Aorta (tissue), 5 donors: Measurements from ENCODE around the gene DYSF. TPM values are rescaled to one million over a fixed set of nuclear protein-coding genes. Genes with fewer than 3 reads are reported as not detected.

Experiments used
- ATAC-seq: fragments of 200-7000 bp; cut with Tn5 transposase; one replicate; pipeline ENCODE4 v1.9.1; 2022; ENCODE audit warnings: moderate library complexity; ENCODE audit not compliant: low FRiP score
- DNase-seq, 2 donors: peaks; one replicate each; pipeline ENCODE4 v3.0.0-alpha.2; 2020
- H3K27ac ChIP-seq, 2 donors: one replicate each; pipeline ENCODE4 v1.5.1; 2013; ENCODE audit warnings: low read length in 2 of 2, mild to moderate bottlenecking in 2 of 2, moderate library complexity in 2 of 2, control low read depth in 1 of 2, inconsistent platforms in 1 of 2, low read depth in 1 of 2
- H3K27me3 ChIP-seq, 2 donors: one replicate each; pipeline ENCODE4 v1.6.1; 2013; ENCODE audit warnings: control low read depth in 1 of 2, low read length in 1 of 2, mild to moderate bottlenecking in 1 of 2, moderate library complexity in 1 of 2; ENCODE audit not compliant: insufficient read depth in 2 of 2, control insufficient read depth in 1 of 2
- H3K36me3 ChIP-seq, 2 donors: one replicate each; pipeline ENCODE4 v1.6.1; 2013; ENCODE audit warnings: control low read depth in 1 of 2, low read length in 1 of 2, mild to moderate bottlenecking in 1 of 2; ENCODE audit not compliant: insufficient read depth in 2 of 2, control insufficient read depth in 1 of 2
- H3K4me1 ChIP-seq, 2 donors: one replicate each; pipeline ENCODE4 v1.6.1; 2013; ENCODE audit warnings: low read length in 2 of 2, control low read depth in 1 of 2, mild to moderate bottlenecking in 1 of 2, moderate library complexity in 1 of 2; ENCODE audit not compliant: insufficient read depth in 2 of 2, control insufficient read depth in 1 of 2
- H3K4me3 ChIP-seq, 2 donors: one replicate each; pipeline ENCODE4 v1.5.1; 2013; ENCODE audit warnings: low read length in 2 of 2, control low read depth in 1 of 2, mild to moderate bottlenecking in 1 of 2
- H3K9me3 ChIP-seq: one replicate; pipeline ENCODE4 v1.6.1; 2013; ENCODE audit warnings: mild to moderate bottlenecking, low read length; ENCODE audit not compliant: control insufficient read depth
- WGBS, 2 donors: extraction: QIAGEN DNeasy Blood & Tissue Kit; methylation state at CpG; one replicate each; pipeline ENCODE4 v1.1.7; 2013; 5-methylcytosine and 5-hydroxymethylcytosine counted together
- intact Hi-C, 2 donors: fragments of 100-400 bp; cut with DNase I; formaldehyde crosslinking; loops; one replicate each; pipeline versions ENCODE4 v1.14.2 to v1.15.0; 2022
- polyA plus RNA-seq, 2 donors: library from polyadenylated mRNA; stranded (reverse); fragments of 200-250 nt; gene quantifications; one replicate each; pipeline ENCODE4 v1.2.3, GENCODE V29; 2013
- total RNA-seq, 2 donors: library from RNA; stranded (reverse); fragmentation: NEBNext Ultra II Directional; extraction: Animal tissue kit (Norgen Biotek cat#: 25700); gene quantifications; one replicate each; pipeline ENCODE4 v1.2.1, GENCODE V29; 2021
- donor health status: healthy with polysubstance abuse.
- donor health status: Bipolar disorder and iron deficiency.
- donor health status: DM: no; HTN: no; CAD: no.
- donor health status: DM: no; HTN: no; CAD: no.
- donor health status: DM: yes; HTN: yes; CAD: no.

Gene DYSF
- total and polyA plus RNA-seq, 4 donors, result 3.1 to 28.8 (median 17.5) TPM

DNA sequence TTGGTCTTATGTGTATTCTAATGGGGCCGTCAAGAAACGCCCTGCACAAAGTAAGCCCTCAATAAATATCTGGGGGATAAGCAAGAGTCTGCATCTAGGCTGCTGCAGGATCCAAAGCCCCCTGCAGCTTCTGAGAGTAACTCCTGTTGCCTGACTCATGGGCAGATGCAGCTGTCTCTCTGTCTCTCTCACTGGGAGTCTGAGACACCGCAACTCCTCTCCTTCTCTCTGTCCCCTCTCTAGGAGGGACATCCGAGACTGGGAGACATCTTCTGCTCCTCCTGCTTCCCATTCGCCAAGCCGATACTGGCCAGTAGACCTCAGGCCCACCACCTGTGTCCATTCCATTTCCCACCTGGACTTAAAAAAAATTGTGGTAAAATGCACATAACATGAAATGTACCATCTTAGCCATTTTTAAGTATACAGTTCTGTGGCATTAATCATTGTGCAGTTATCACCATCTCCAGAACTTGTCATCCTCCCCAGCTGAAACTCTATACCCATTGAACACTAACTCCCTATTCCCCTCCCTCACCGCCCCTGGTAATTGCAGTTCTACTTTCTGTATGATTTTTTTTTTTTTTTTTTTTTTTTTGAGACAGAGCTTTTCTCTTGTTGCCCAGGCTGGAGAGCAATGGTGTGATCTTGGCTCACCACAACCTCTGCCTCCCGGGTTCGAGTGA lies 20.1 kb downstream of the DYSF start:
- no peak for DNase-seq
- Histone ChIP-seq H3K36me3 (no peaks in the 10 kb centered on the region), H3K4me1 (no peaks in the 10 kb centered on the region), H3K4me3 (no peak overlapping the region), H3K27me3 (no peaks in the 10 kb centered on the region), H3K27ac (no peak overlapping the region), H3K9me3 (no peaks in the 10 kb centered on the region)
- 94 to 95% methylated on average over 9 of the region's 9 CpGs for WGBS, 2 donors
- intact Hi-C loops, result no loop called here
- no peak for ATAC-seq

- no peak for DNase-seq
- H3K36me3 ChIP-seq, result no peaks in the 10 kb centered on the region
- intact Hi-C loops, result no loop called here
- no peaks in the 10 kb centered on the region for H3K4me1 ChIP-seq
- no peaks in the 10 kb centered on the region for H3K27me3 ChIP-seq
- WGBS, 2 donors, result 90 to 91% methylated on average over 5 of the region's 5 CpGs
- no peak for ATAC-seq
- no peaks in the 10 kb centered on the region for H3K9me3 ChIP-seq
- H3K27ac ChIP-seq, result no peak overlapping the region
- no peak overlapping the region for H3K4me3 ChIP-seq
These were observed 20.9 kb downstream of the DYSF start for GRCh38 chr2:71474116-71474743.

DNA sequence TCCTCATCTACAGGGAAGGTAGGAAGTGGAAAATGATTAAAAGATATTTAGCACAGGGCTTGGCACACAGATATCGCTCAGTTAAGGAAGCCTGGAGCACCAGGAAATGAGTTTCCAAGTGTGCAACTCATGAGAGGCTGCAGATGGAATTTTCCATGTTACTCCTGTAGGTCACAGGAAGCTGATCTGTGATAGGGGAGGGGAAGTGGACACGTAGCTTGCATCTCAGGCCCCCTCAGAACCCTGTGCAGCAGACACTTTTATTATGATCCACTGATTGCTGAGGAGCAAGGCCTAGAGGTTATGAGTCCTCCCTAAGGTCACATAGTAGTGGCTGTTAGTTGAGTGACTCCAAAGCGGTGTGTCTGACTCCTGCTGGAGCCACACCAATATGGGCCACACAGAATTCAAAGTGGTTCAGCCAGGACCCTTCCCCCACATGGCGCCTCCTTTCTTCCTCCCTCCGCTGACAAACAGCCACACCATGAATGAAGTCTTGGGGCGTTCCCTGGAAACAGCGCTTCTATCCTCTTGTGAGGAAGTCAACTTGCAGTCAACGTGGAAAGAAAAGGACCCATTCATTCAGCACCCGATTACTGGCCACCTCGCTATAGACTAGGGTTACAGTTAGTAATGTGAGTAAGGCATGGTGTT lies 21.5 kb downstream of the DYSF start:
- intact Hi-C loops, result no loop called here
- 92 to 94% methylated on average over 10 of the region's 10 CpGs for WGBS, 2 donors
- ATAC-seq, result no peak

GRCh38 chr2:71476495-71476894 lies 23.1 kb downstream of the DYSF start:
- no peaks in the 10 kb centered on the region for H3K27me3 ChIP-seq
- intact Hi-C loops, result no loop called here
- H3K4me3 ChIP-seq, result no peak overlapping the region
- H3K4me1 ChIP-seq, result no peaks in the 10 kb centered on the region
- no peaks in the 10 kb centered on the region for H3K36me3 ChIP-seq
- ATAC-seq (no peak), DNase-seq (no peak)
- no peak overlapping the region for H3K27ac ChIP-seq
- no peaks in the 10 kb centered on the region for H3K9me3 ChIP-seq
- WGBS, 2 donors, result 45 to 50% methylated on average over 1 of the region's 1 CpG

More for the DNA sequence above, 21.5 kb downstream of the DYSF start:
- Histone ChIP-seq H3K9me3 (no peaks in the 10 kb centered on the region), H3K4me3 (no peak overlapping the region), H3K4me1 (no peaks in the 10 kb centered on the region), H3K36me3 (no peaks in the 10 kb centered on the region), H3K27me3 (no peaks in the 10 kb centered on the region), H3K27ac (no peak overlapping the region)
- DNase-seq, result no peak

DNA sequence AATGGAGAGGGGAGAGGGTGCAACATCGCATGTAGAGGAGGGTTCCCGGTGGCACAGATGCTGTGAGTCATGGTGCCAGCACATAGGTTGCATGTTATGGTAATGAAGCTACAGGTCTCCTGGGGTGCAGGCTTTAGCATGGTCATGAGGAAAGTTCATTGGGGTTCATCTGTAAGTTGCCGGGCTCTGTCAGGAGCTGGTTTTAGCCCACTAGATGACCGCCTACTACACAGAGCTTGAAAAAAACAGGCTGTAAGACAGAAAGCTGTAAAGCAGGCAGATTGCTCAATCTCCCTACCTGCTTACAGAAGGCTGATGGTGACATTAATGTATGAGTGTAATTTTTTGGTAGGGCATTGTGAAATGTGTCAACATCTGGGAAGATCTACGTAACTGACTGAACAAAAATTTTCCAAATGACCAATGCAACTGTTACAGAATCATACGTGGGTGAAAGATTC lies 23.9 kb downstream of the DYSF start:
- Histone ChIP-seq H3K9me3 (no peaks in the 10 kb centered on the region), H3K27ac (no peak overlapping the region), H3K27me3 (no peaks in the 10 kb centered on the region), H3K4me3 (no peak overlapping the region), H3K36me3 (no peaks in the 10 kb centered on the region), H3K4me1 (no peaks in the 10 kb centered on the region)
- no peak for ATAC-seq
- intact Hi-C loops, result no loop called here
- 90 to 91% methylated on average over 6 of the region's 6 CpGs for WGBS, 2 donors
- DNase-seq, result no peak

DNA sequence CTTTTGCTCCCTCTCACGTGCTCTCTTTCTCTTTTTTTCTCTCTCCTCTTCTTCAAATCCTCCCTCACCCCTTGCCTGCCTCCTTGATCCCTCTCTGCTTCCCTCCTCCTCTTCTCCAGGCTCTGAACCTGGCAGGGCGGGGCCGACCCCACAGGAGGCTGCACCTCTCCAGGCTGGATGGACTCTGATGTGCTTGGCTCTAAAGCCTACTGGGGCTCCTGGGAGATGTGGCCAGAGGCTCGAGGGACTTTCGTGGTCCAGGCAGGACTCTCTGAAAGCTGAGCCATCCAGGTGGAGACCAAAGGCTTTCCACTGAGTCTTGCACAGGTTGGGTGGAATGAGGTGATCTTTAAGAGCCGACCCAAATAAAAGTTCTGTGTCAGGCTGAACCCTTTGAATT lies 25.4 kb downstream of the DYSF start:
- H3K4me3 ChIP-seq, result no peak overlapping the region
- ATAC-seq (no peak), DNase-seq (no peak)
- intact Hi-C loops, result no loop called here
- H3K27me3 ChIP-seq, result no peaks in the 10 kb centered on the region
- no peaks in the 10 kb centered on the region for H3K4me1 ChIP-seq
- no peaks in the 10 kb centered on the region for H3K36me3 ChIP-seq
- H3K27ac ChIP-seq, result no peak overlapping the region
- 76 to 79% methylated on average over 6 of the region's 6 CpGs for WGBS, 2 donors
- no peaks in the 10 kb centered on the region for H3K9me3 ChIP-seq

- no peak for ATAC-seq
- no peak for DNase-seq
- Histone ChIP-seq H3K4me3 (no peak overlapping the region), H3K9me3 (no peaks in the 10 kb centered on the region), H3K27me3 (no peaks in the 10 kb centered on the region), H3K36me3 (no peaks in the 10 kb centered on the region), H3K4me1 (no peaks in the 10 kb centered on the region), H3K27ac (no peak overlapping the region)
- WGBS, 2 donors, result 91 to 94% methylated on average over 5 of the region's 5 CpGs
- intact Hi-C loops, result no loop called here
These were observed 25.9 kb downstream of the DYSF start for GRCh38 chr2:71479261-71479660.

- 92 to 96% methylated on average over 4 of the region's 4 CpGs for WGBS, 2 donors
- intact Hi-C loops, result no loop called here
These were observed 27.8 kb downstream of the DYSF start for GRCh38 chr2:71481111-71481510.

DNA sequence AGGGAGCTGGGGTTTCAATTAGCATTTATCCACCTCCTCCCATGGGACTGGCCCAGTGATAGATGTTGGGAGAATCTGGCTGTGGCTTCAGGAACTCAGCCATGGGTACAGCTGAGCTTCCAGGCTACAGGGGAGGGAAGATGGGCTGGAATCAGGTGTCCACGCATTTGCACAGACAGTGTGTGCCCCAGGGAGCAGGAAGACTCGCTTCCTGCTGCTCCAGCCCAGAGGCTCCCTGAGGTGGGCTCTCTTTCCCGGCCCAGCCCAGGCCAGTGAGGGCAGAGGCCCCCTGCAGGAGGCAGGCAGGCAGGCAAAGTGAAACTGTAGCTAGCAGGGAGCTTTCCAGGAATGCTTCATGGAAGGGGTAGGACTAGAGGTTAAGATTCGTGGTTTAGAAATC lies 28.7 kb downstream of the DYSF start:
- 77 to 86% methylated on average over 4 of the region's 4 CpGs for WGBS, 2 donors

More at GRCh38 chr2:71481111-71481510, 27.8 kb downstream of the DYSF start:
- Histone ChIP-seq H3K4me3 (no peak overlapping the region), H3K9me3 (no peaks in the 10 kb centered on the region), H3K36me3 (no peaks in the 10 kb centered on the region), H3K27me3 (no peaks in the 10 kb centered on the region), H3K4me1 (no peaks in the 10 kb centered on the region), H3K27ac (no peak overlapping the region)
- ATAC-seq (no peak), DNase-seq (no peak)

More for the DNA sequence above, 28.7 kb downstream of the DYSF start:
- DNase-seq (no peak), ATAC-seq (no peak)
- intact Hi-C loops, result no loop called here
- H3K9me3 ChIP-seq, result no peaks in the 10 kb centered on the region
- H3K4me3 ChIP-seq, result no peak overlapping the region
- H3K4me1 ChIP-seq, result no peaks in the 10 kb centered on the region
- H3K27ac ChIP-seq, result no peak overlapping the region
- no peaks in the 10 kb centered on the region for H3K36me3 ChIP-seq
- no peaks in the 10 kb centered on the region for H3K27me3 ChIP-seq
